HepG2 (cell line): ENCODE data around the gene BCAS1. TPM values are rescaled to one million over a fixed set of nuclear protein-coding genes. Genes with fewer than 3 reads are reported as not detected.

Experiments
- ATF7-NPFF ChIP-seq: sonication (generic); formaldehyde crosslinking; IDR thresholded peaks from 2 replicates; pipeline ENCODE4 v1.8.1; 2023; ENCODE audit warnings: mild to moderate bottlenecking, low read depth, missing genetic modification reagents, moderate library complexity
- CBX2 ChIP-seq, 2 experiments: fragments of 200-600 bp in 1 of 2; sonication (generic); formaldehyde crosslinking in 1 of 2; IDR thresholded peaks; 2 replicates each; pipeline versions ENCODE4 v1.7.0 to v1.8.1; 2018 to 2022; ENCODE audit warnings: low read depth in 2 of 2, low read length in 1 of 2, mild to moderate bottlenecking in 1 of 2, missing genetic modification reagents in 1 of 2
- CREM ChIP-seq, 2 experiments: sonication (generic) in 1 of 2; formaldehyde crosslinking in 1 of 2; IDR thresholded peaks; 2 replicates each; pipeline versions ENCODE4 v1.4.0 to v1.6.1; 2016 to 2020; ENCODE audit warnings: antibody characterized with exemption in 1 of 2, mild to moderate bottlenecking in 1 of 2, missing genetic modification reagents in 1 of 2
- EZH2 ChIP-seq: conservative IDR thresholded peaks from 2 replicates; pipeline ENCODE4 v1.6.1; 2012; ENCODE audit warnings: mild to moderate bottlenecking, low read depth, low read length, moderate library complexity
- NFATC3 ChIP-seq: sonication (generic); formaldehyde crosslinking; IDR thresholded peaks from 2 replicates; pipeline ENCODE4 v1.5.1; 2020; ENCODE audit warnings: mild to moderate bottlenecking, missing genetic modification reagents
- RBM39 ChIP-seq: fragments of 200-400 bp; formaldehyde crosslinking; IDR thresholded peaks from one replicate; pipeline ENCODE4 v1.6.1; 2018; ENCODE audit warnings: antibody characterized with exemption, mild to moderate bottlenecking, low read depth, low read length; ENCODE audit not compliant: poor library complexity, severe bottlenecking
- SKI ChIP-seq: fragments of 450-650 bp; IDR thresholded peaks from one replicate; pipeline ENCODE4 v1.6.1; 2018; ENCODE audit warnings: mild to moderate bottlenecking; ENCODE audit not compliant: partially characterized antibody
- TOPORS ChIP-seq: sonication (generic); formaldehyde crosslinking; IDR thresholded peaks from 2 replicates; pipeline ENCODE4 v1.8.0; 2023; ENCODE audit warnings: mild to moderate bottlenecking, missing genetic modification reagents
- ZMAT3 ChIP-seq: sonication (generic); formaldehyde crosslinking; conservative IDR thresholded peaks from 2 replicates; pipeline ENCODE4 v1.7.0; 2021; ENCODE audit warnings: missing genetic modification reagents
- ZNF232 ChIP-seq: sonication (generic); formaldehyde crosslinking; IDR thresholded peaks from 2 replicates; pipeline ENCODE4 v1.4.0; 2020; ENCODE audit warnings: missing genetic modification reagents, borderline replicate concordance
- ZNF24 ChIP-seq: fragments of 450-650 bp; IDR thresholded peaks from 2 replicates; pipeline ENCODE4 v1.6.1; 2017; ENCODE audit warnings: antibody characterized with exemption, mild to moderate bottlenecking
- ZNF256 ChIP-seq: sonication (generic); formaldehyde crosslinking; conservative IDR thresholded peaks from 2 replicates; pipeline ENCODE4 v1.4.0; 2020; ENCODE audit warnings: missing genetic modification reagents
- ZNF672 ChIP-seq: sonication (generic); formaldehyde crosslinking; IDR thresholded peaks from 2 replicates; pipeline ENCODE4 v1.8.1; 2022; ENCODE audit warnings: missing genetic modification reagents
- ZNF737 ChIP-seq: sonication (generic); formaldehyde crosslinking; IDR thresholded peaks from 2 replicates; pipeline ENCODE4 v1.5.0; 2020; ENCODE audit warnings: missing genetic modification reagents, mild to moderate bottlenecking, borderline replicate concordance
- polyA plus RNA-seq, 8 experiments: library from polyadenylated mRNA; depleted of rRNA in 3 of 8; stranded (reverse) in 7 of 8; unstranded in 1 of 8; fragments of >200 nt; fragmentation: Illumina TruSeq in 4 of 8; extraction: Trizol in 4 of 8; gene quantifications; 2 replicates each; pipeline versions ENCODE4 v1.2.1 to v1.2.3, GENCODE V29; 2011 to 2016; ENCODE audit warnings: low read depth in 4 of 8, missing spikeins in 1 of 8, mixed read lengths in 1 of 8; ENCODE audit not compliant: insufficient read depth in 1 of 8
- total RNA-seq, 5 experiments: library from RNA; depleted of rRNA; stranded (reverse); fragments of >200 nt; fragmentation: Illumina TruSeq; extraction: Trizol; gene quantifications; 2 replicates each; pipeline ENCODE4 v1.2.3, GENCODE V29; 2016; ENCODE audit warnings: low read depth in 1 of 5
- TF ChIP-seq, protein P1 (sequence below): sonication (generic); formaldehyde crosslinking; IDR thresholded peaks from 2 replicates; pipeline ENCODE4 v1.5.0; 2020; ENCODE audit warnings: mild to moderate bottlenecking, missing genetic modification reagents, borderline replicate concordance
- TF ChIP-seq, protein P2 (sequence below): sonication (generic); formaldehyde crosslinking; IDR thresholded peaks from 2 replicates; pipeline ENCODE4; 2020; ENCODE audit warnings: missing genetic modification reagents, mild to moderate bottlenecking, borderline replicate concordance

BCAS1 gene
- total and polyA plus RNA-seq, 2 of the 13 experiments (the other 11 are each of a cell fraction or from before 2014, with no cell fraction given), result 0.55 to 0.91 TPM

DNA sequence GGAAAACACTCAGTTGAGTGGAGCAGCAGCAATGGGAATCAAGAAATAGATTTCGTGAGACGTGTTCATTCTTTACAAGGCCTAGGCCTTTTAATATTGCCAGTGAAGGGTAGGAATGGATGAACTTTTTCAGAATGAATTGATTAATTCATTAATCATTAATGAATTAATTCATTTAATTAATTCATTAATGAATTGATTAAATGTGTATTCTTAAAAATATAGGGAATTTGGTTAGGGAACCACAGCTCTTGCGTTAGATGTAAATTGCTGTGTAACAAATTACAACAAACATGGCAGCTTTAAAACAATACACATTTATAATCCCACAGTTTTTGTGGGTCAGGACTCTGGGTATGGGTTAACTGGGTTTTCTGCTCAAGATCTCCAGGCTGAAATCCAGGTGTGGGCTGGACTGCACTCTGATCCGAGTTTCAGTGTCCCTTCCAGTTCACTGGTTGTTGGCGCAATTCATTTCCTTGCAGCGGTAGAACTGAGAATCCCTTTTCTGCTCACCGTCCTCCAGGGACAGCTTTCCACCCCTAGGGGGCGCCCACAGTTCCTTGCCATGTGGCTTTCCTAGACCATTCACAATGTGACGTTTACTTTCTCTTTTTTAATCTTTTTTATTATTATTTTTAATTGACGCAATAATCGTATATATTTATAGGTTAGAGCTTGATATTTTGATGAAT, 32.8 kb upstream of the BCAS1 start (continued):
- no peak for TF ChIP-seq ZNF256 (CRISPR knock-in tag)
- TF ChIP-seq, protein P1, sequence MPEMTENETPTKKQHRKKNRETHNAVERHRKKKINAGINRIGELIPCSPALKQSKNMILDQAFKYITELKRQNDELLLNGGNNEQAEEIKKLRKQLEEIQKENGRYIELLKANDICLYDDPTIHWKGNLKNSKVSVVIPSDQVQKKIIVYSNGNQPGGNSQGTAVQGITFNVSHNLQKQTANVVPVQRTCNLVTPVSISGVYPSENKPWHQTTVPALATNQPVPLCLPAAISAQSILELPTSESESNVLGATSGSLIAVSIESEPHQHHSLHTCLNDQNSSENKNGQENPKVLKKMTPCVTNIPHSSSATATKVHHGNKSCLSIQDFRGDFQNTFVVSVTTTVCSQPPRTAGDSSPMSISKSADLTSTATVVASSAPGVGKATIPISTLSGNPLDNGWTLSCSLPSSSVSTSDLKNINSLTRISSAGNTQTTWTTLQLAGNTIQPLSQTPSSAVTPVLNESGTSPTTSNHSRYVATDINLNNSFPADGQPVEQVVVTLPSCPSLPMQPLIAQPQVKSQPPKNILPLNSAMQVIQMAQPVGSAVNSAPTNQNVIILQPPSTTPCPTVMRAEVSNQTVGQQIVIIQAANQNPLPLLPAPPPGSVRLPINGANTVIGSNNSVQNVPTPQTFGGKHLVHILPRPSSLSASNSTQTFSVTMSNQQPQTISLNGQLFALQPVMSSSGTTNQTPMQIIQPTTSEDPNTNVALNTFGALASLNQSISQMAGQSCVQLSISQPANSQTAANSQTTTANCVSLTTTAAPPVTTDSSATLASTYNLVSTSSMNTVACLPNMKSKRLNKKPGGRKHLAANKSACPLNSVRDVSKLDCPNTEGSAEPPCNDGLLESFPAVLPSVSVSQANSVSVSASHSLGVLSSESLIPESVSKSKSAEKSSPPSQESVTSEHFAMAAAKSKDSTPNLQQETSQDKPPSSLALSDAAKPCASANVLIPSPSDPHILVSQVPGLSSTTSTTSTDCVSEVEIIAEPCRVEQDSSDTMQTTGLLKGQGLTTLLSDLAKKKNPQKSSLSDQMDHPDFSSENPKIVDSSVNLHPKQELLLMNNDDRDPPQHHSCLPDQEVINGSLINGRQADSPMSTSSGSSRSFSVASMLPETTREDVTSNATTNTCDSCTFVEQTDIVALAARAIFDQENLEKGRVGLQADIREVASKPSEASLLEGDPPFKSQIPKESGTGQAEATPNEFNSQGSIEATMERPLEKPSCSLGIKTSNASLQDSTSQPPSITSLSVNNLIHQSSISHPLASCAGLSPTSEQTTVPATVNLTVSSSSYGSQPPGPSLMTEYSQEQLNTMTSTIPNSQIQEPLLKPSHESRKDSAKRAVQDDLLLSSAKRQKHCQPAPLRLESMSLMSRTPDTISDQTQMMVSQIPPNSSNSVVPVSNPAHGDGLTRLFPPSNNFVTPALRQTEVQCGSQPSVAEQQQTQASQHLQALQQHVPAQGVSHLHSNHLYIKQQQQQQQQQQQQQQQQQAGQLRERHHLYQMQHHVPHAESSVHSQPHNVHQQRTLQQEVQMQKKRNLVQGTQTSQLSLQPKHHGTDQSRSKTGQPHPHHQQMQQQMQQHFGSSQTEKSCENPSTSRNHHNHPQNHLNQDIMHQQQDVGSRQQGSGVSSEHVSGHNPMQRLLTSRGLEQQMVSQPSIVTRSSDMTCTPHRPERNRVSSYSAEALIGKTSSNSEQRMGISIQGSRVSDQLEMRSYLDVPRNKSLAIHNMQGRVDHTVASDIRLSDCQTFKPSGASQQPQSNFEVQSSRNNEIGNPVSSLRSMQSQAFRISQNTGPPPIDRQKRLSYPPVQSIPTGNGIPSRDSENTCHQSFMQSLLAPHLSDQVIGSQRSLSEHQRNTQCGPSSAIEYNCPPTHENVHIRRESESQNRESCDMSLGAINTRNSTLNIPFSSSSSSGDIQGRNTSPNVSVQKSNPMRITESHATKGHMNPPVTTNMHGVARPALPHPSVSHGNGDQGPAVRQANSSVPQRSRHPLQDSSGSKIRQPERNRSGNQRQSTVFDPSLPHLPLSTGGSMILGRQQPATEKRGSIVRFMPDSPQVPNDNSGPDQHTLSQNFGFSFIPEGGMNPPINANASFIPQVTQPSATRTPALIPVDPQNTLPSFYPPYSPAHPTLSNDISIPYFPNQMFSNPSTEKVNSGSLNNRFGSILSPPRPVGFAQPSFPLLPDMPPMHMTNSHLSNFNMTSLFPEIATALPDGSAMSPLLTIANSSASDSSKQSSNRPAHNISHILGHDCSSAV, result no peak
- TF ChIP-seq ZMAT3, result no peak; the same call in 1 of the 2 replicates
- no peak for TF ChIP-seq NFATC3 (CRISPR knock-in tag)
- TF ChIP-seq SKI, result no peak
- no peak for TF ChIP-seq RBM39
- no peak; the same call in 1 of the 2 replicates for TF ChIP-seq ATF7-NPFF
- TF ChIP-seq, protein P2, sequence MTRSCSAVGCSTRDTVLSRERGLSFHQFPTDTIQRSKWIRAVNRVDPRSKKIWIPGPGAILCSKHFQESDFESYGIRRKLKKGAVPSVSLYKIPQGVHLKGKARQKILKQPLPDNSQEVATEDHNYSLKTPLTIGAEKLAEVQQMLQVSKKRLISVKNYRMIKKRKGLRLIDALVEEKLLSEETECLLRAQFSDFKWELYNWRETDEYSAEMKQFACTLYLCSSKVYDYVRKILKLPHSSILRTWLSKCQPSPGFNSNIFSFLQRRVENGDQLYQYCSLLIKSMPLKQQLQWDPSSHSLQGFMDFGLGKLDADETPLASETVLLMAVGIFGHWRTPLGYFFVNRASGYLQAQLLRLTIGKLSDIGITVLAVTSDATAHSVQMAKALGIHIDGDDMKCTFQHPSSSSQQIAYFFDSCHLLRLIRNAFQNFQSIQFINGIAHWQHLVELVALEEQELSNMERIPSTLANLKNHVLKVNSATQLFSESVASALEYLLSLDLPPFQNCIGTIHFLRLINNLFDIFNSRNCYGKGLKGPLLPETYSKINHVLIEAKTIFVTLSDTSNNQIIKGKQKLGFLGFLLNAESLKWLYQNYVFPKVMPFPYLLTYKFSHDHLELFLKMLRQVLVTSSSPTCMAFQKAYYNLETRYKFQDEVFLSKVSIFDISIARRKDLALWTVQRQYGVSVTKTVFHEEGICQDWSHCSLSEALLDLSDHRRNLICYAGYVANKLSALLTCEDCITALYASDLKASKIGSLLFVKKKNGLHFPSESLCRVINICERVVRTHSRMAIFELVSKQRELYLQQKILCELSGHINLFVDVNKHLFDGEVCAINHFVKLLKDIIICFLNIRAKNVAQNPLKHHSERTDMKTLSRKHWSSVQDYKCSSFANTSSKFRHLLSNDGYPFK (CRISPR knock-in tag), result no peak
- no peak for TF ChIP-seq CBX2 (IDR thresholded peaks at IDR 0.05; ENCODE audit: low read depth, low read length)
- TF ChIP-seq CBX2 (CRISPR knock-in tag; IDR thresholded peaks at IDR 0.05; ENCODE audit: low read depth), result no peak
- TF ChIP-seq ZNF672 (CRISPR knock-in tag), result no peak
- peak; percentile 75; the same call in 1 of the 2 replicates for TF ChIP-seq ZNF232 (CRISPR knock-in tag)
- TF ChIP-seq ZNF737 (CRISPR knock-in tag), result no peak
- no peak; the same call in 1 of the 2 replicates for TF ChIP-seq ZNF24
- TF ChIP-seq TOPORS (CRISPR knock-in tag), result no peak
- no peak for TF ChIP-seq CREM (IDR thresholded peaks at IDR 0.05)
- no peak for TF ChIP-seq CREM (CRISPR knock-in tag; IDR thresholded peaks at IDR 0.05)
- TF ChIP-seq EZH2, result no peak
